Astrocyte of the cerebellum (primary cell): ENCODE measurements around the gene EIF2A.

Source experiments
- DNase-seq: peaks from one replicate; pipeline ENCODE4 v3.0.0-alpha.2; 2011; ENCODE audit warnings: low read depth
- H3K4me3 ChIP-seq: 2 replicates; pipeline ENCODE4 v1.5.1; 2011; ENCODE audit warnings: mild to moderate bottlenecking, low read depth, low read length, moderate library complexity
- in situ Hi-C: cut with HindIII; loops from 2 replicates; pipeline ENCODE4 v1.10.0; 2017; ENCODE audit warnings: low sequenced_read_pairs
- TF ChIP-seq, protein P1 (sequence below): IDR thresholded peaks from 2 replicates; pipeline ENCODE4 v1.5.1; 2012; ENCODE audit warnings: low read length, low read depth, moderate library complexity, mild to moderate bottlenecking; ENCODE audit errors: missing control alignments

Gene EIF2A

DNA sequence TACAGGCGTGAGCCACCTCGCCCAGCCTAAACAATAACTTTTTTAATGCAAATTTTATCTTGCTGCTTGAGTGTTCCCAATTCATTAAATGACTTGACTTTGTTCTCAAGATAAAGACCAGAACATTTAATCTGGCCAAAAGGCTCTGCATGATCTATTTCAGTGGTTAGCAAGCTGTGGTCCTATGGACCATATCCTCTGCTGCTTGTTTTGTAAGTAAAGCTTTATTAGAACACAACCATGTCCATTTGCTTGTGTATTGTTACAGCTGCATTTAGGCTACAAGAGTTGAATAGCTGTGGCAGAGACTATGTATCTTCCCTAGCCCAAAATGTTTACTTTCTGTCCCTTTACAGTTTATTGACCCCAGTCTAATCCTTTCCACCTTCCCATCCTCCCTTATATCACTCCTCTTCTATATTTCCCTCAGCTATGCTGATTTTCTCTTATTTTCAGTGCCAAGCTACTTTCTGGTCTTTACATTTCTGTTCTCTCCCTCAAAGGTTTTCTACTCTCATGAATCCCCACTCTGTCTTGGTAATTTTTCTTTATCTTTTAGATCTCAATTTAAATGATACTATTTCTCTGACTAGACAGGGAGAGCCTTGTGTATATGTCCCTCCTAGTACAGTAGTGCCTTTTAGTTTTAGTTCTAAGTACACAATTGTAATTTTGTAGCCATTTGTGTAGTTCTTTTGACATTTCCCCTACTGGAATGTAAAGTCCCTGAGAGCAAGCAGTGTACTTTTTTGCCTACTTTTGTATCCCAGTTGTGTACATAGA is 79.8 kb downstream of the EIF2A start:
- in situ Hi-C loops: no loop called here
- DNase-seq: no peak
- TF ChIP-seq, protein P1, sequence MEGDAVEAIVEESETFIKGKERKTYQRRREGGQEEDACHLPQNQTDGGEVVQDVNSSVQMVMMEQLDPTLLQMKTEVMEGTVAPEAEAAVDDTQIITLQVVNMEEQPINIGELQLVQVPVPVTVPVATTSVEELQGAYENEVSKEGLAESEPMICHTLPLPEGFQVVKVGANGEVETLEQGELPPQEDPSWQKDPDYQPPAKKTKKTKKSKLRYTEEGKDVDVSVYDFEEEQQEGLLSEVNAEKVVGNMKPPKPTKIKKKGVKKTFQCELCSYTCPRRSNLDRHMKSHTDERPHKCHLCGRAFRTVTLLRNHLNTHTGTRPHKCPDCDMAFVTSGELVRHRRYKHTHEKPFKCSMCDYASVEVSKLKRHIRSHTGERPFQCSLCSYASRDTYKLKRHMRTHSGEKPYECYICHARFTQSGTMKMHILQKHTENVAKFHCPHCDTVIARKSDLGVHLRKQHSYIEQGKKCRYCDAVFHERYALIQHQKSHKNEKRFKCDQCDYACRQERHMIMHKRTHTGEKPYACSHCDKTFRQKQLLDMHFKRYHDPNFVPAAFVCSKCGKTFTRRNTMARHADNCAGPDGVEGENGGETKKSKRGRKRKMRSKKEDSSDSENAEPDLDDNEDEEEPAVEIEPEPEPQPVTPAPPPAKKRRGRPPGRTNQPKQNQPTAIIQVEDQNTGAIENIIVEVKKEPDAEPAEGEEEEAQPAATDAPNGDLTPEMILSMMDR: no peak
- no peak overlapping the region for H3K4me3 ChIP-seq

DNA sequence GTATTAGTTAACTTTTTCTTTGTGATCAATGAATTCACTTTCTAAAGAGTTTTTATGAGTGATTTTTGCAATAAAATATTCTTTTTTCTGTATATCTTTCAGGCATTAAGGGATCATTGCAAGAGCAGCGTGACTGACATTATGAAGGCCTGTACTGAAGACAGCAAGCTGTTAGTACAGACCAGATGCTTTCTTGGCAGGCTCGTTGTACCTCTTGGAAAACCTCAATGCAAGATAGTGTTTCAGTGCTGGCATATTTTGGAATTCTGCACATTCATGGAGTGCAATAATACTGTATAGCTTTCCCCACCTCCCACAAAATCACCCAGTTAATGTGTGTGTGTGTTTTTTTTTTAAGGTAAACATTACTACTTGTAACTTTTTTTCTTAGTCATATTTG is 81.0 kb downstream of the EIF2A start:
- no peak for DNase-seq
- TF ChIP-seq, protein P1: no peak
- H3K4me3 ChIP-seq: no peak overlapping the region
- in situ Hi-C loops: no loop called here

DNA sequence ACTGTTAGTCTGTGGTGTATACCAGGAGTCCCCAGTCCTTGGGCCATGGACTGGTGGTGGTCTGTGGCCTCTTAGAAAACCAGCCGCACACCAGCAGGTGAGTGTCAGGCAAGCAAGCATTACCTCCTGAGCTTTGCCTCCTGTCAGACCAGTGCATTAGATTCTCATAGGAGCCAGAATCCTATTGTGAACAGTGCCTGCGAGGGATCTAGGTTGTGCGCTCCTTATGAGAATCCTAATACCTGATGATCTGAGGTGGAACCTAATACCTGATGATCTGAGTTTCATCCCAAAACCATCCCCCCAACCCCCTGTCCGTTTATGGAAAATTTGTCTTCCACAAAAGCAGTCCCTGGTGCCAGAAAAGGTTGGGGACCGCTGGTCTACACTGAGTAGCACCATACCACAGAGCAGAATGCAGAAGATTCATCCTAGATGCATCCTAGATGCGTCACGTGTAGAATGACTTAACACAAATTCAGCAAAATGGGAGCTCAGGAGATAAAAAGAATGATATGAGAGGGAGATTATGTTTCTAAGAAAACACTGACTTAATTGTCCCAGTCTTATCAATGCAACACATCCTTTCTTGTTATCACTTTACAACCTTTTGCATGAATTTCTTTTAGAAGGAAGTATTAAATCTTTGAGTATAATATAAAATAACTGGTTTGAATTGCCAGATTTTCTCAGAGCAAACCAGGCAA is 85.1 kb downstream of the EIF2A start:
- no peak overlapping the region for H3K4me3 ChIP-seq
- DNase-seq: no peak
- TF ChIP-seq, protein P1: no peak
- in situ Hi-C loops: no loop called here

DNA sequence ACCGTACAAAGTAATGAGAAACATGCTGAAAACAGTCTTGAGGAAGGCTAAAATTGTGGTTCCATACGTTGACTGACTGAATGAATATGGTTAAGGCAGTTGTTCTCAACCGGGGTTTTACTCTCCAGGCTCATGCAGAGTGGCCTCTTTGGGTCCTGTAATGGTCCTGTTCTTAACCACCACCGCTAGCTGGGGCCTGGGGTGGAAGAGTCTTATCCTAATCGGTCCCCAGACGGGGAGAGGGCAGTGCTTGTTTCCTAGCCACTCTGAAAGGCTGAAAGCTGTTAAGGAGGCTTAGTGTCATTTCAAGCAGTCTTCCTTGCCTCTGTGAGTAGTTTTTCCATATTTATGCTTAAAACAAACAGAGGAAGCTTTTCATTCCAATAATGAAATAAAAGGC is 88.5 kb downstream of the EIF2A start:
- in situ Hi-C loops: no loop called here
- TF ChIP-seq, protein P1: no peak
- no peak for DNase-seq
- H3K4me3 ChIP-seq: no peak overlapping the region

DNA sequence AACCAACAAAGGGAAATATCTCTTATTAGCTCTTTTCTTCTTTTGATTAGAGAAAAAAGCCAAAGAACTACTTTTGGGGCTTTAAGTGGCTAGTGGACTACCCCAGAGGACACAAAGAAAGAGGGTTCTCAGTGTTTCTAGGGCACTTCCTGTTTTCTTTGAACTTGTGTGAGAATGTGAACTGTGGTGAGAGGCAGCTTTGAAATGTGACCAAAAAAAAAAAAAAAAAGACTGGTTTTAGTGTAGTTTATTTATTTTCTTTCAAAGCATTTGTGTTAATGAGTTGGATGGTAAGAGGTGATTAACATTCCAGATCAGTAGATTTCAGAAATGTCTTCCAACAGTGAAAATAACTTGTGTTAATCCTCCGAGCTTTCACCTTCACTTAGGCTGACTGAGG is 88.9 kb downstream of the EIF2A start:
- H3K4me3 ChIP-seq: no peak overlapping the region
- TF ChIP-seq, protein P1: no peak
- no peak for DNase-seq
- in situ Hi-C loops: no loop called here
